Kidney (tissue), 14 donors: ENCODE data around the gene TEX48. TPM values are rescaled to one million over a fixed set of nuclear protein-coding genes. Genes with fewer than 3 reads are reported as not detected.

Experiments
- DNase-seq, 5 donors: peaks; one replicate each; pipeline ENCODE4 v3.0.0-alpha.2; 2013 to 2020
- FAIRE-seq: peaks from 2 replicates; lab custom pipeline; 2012; peaks lifted over from hg19 to GRCh38; lab: Jason Lieb, UNC
- H3K27ac ChIP-seq, 2 donors: one replicate each; pipeline ENCODE4 v1.7.0; 2013; ENCODE audit warnings: low read depth in 2 of 2, low read length in 2 of 2, inconsistent platforms in 1 of 2
- H3K27me3 ChIP-seq: one replicate; pipeline ENCODE4 v1.7.1; 2013; ENCODE audit warnings: low read length, inconsistent platforms; ENCODE audit not compliant: control insufficient read depth, insufficient read depth
- H3K36me3 ChIP-seq, 3 donors: one replicate each; pipeline versions ENCODE4 v1.7.0 to v1.7.1; 2013; ENCODE audit warnings: low read length in 3 of 3, control low read depth in 1 of 3, inconsistent platforms in 1 of 3; ENCODE audit not compliant: insufficient read depth in 3 of 3, control insufficient read depth in 2 of 3
- H3K4me1 ChIP-seq, 3 donors: one replicate each; pipeline versions ENCODE4 v1.7.0 to v1.7.1; 2013; ENCODE audit warnings: low read length in 3 of 3, inconsistent platforms in 1 of 3, low read depth in 1 of 3; ENCODE audit not compliant: control insufficient read depth in 2 of 3, insufficient read depth in 2 of 3
- H3K4me3 ChIP-seq, 3 donors: one replicate each; pipeline versions ENCODE4 v1.7.0 to v1.8.1; 2013; ENCODE audit warnings: low read length in 3 of 3, control low read depth in 1 of 3, inconsistent platforms in 1 of 3
- H3K9ac ChIP-seq, 3 donors: one replicate each; pipeline versions ENCODE4 v1.7.0 to v1.7.1; 2013; ENCODE audit warnings: low read length in 3 of 3, control low read depth in 1 of 3, inconsistent platforms in 1 of 3
- H3K9me3 ChIP-seq, 3 donors: one replicate each; pipeline versions ENCODE4 v1.7.0 to v1.7.1; 2013; ENCODE audit warnings: low read length in 3 of 3, control low read depth in 1 of 3, inconsistent platforms in 1 of 3; ENCODE audit not compliant: control insufficient read depth in 2 of 3, insufficient read depth in 1 of 3
- CTCF ChIP-seq: IDR thresholded peaks from 3 replicates; pipeline ENCODE4 v1.5.1; 2012; ENCODE audit warnings: mild to moderate bottlenecking, moderate library complexity, borderline replicate concordance; ENCODE audit not compliant: insufficient read depth; ENCODE audit errors: extremely low read depth
- intact Hi-C: fragments of 100-400 bp; cut with DNase I; formaldehyde crosslinking; loops from one replicate; pipeline ENCODE4 v1.11.1; 2022
- polyA plus RNA-seq: library from polyadenylated mRNA; stranded (reverse); fragments of 350-450 nt; fragmentation: Illumina TruSeq; extraction: RNeasy Lipid Tissue Mini Kit (QIAGEN cat#74804); gene quantifications from one replicate; pipeline ENCODE4 v1.2.3, GENCODE V29; 2014; ENCODE audit warnings: low read depth, low replicate concordance; ENCODE audit not compliant: insufficient read depth
- total RNA-seq: library from RNA; stranded (reverse); fragmentation: NEBNext Ultra II Directional; extraction: Animal tissue kit (Norgen Biotek cat#: 25700); gene quantifications from one replicate; pipeline ENCODE4 v1.2.1, GENCODE V29; 2021
- donor health status: control.
- donor health status: control.
- donor health status: control.
- donor health status: control.
- donor health status: control.
- donor health status: DM: yes; HTN: yes; CAD: no.
- donor health status: Normal renal cell carcinoma (clear cell type).

The TEX48 gene
- total and polyA plus RNA-seq, 2 donors from 2014 or later = not detected

DNA sequence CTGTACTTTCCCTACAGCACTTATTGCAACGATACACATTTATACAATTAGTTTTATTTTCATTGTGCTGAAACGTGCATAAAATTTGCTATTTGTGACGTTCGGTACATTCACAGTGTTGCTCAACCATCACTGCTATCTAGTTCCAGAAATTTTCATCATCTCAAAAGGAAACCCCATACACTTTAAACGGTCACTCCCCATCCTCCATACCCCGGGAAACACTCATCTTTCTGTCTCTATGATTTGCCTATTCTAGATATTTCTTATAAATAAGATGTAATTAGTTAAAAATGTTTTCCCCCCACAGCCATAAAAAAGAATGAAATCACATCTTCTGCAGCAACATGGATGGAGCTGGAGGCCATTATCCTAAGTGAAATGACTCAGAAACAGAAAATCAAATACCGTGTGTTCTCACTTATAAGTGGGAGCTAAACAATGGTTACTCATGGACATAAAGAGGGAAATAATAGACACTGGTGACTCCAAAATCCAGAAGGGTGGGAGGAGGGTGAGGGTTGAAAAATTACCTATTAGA is 40.2 kb upstream of the TEX48 start:
- no peak for TF ChIP-seq CTCF
- FAIRE-seq = no peak
- Histone ChIP-seq H3K4me1 (no peaks in the 10 kb centered on the region), H3K27ac (no peak overlapping the region), H3K9me3 (no peaks in the 10 kb centered on the region), H3K27me3 (no peaks in the 10 kb centered on the region), H3K9ac (no peak overlapping the region), H3K36me3 (no peaks in the 10 kb centered on the region), H3K4me3 (no peak overlapping the region)
- DNase-seq = no peak
- intact Hi-C loops = no loop called here

- no peaks in the 10 kb centered on the region for H3K27me3 ChIP-seq
- no peak overlapping the region for H3K9ac ChIP-seq
- no peaks in the 10 kb centered on the region for H3K4me1 ChIP-seq
- no peak overlapping the region for H3K27ac ChIP-seq
- TF ChIP-seq CTCF = no peak
- no peaks in the 10 kb centered on the region for H3K36me3 ChIP-seq
- no peak for FAIRE-seq
- H3K9me3 ChIP-seq = no peaks in the 10 kb centered on the region
- no peak overlapping the region for H3K4me3 ChIP-seq
- no peak for DNase-seq
- intact Hi-C loops = no loop called here
Measured at GRCh38 chr9:114721491-114722079, 39.6 kb upstream of the TEX48 start.

DNA sequence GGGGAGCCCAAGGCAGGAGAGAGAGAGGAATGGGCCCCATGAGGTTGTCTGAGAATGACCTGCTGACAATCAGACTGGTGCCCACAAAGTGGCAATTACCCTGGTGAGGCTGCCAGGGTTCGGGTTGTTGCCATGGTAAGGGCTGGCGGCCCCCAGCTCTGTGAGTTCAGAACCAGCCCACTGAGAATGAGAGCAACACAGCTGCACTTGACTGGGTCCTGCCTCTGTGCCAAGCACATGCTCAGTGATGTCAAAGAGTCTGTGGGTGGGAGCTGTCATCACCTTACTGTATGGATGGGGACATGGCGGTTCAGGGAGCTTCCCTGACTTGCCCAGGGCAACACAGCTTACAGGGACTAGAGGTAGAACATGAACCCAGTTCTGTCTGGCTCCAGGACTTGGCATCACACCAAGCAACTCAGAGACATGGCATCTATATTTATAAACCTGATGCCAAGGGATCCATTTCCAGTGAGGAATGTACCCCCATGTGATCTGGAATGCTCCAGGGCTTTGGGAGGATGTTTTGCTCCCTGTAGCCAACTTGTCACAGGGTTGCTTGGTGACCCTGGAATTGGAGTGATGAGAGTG is 38.2 kb upstream of the TEX48 start:
- no peak for TF ChIP-seq CTCF
- H3K27ac ChIP-seq = no peak overlapping the region
- DNase-seq (no peak), FAIRE-seq (no peak)
- H3K9ac ChIP-seq = no peak overlapping the region
- no peaks in the 10 kb centered on the region for H3K9me3 ChIP-seq
- H3K36me3 ChIP-seq = no peaks in the 10 kb centered on the region
- intact Hi-C loops = no loop called here
- H3K4me3 ChIP-seq = no peak overlapping the region
- no peaks in the 10 kb centered on the region for H3K4me1 ChIP-seq
- H3K27me3 ChIP-seq = no peaks in the 10 kb centered on the region
